Ectodermal cell (in vitro differentiated cells): ENCODE measurements around the gene COQ8A.

Source experiments
- H3K27ac ChIP-seq: 2 replicates; pipeline ENCODE4 v1.7.0; 2013; ENCODE audit warnings: mild to moderate bottlenecking, low read depth, low read length; ENCODE audit not compliant: insufficient read depth, poor library complexity, severe bottlenecking
- H3K27me3 ChIP-seq: 2 replicates; pipeline ENCODE4 v1.7.0; 2013; ENCODE audit warnings: mild to moderate bottlenecking, low read length; ENCODE audit not compliant: insufficient read depth, control insufficient read depth, poor library complexity, severe bottlenecking
- H3K36me3 ChIP-seq: one replicate; pipeline ENCODE4 v1.7.0; 2013; ENCODE audit warnings: low read length; ENCODE audit not compliant: control insufficient read depth, insufficient read depth
- H3K4me1 ChIP-seq: one replicate; pipeline ENCODE4 v1.7.0; 2013; ENCODE audit warnings: low read length; ENCODE audit not compliant: control insufficient read depth, insufficient read depth
- H3K4me3 ChIP-seq: 2 replicates; pipeline ENCODE4 v1.7.0; 2013; ENCODE audit warnings: low read depth, low read length, control low read depth; ENCODE audit not compliant: insufficient read depth
- H3K9me3 ChIP-seq: 2 replicates; pipeline ENCODE4 v1.7.0; 2013; ENCODE audit warnings: mild to moderate bottlenecking, low read length, moderate library complexity; ENCODE audit not compliant: control insufficient read depth
- WGBS, 2 experiments: methylation state at CpG; one replicate each; pipeline ENCODE4 v1.1.7; 2013; ENCODE audit warnings: missing lambda C conversion rate in 2 of 2; 5-methylcytosine and 5-hydroxymethylcytosine counted together

COQ8A gene

GRCh38 chr1:226943156-226943555, 3.1 kb downstream of the COQ8A start:
- no peaks in the 10 kb centered on the region for H3K36me3 ChIP-seq
- H3K4me3 ChIP-seq, result no peak overlapping the region
- H3K9me3 ChIP-seq, result no peaks in the 10 kb centered on the region
- peaks cover 12% of the 10 kb centered on the region for H3K4me1 ChIP-seq
- whole genome bisulfite sequencing, 2 experiments, result 90 to 93% methylated on average over 5 of the region's 5 CpGs
- H3K27ac ChIP-seq, result no peak overlapping the region
- no peaks in the 10 kb centered on the region for H3K27me3 ChIP-seq

DNA sequence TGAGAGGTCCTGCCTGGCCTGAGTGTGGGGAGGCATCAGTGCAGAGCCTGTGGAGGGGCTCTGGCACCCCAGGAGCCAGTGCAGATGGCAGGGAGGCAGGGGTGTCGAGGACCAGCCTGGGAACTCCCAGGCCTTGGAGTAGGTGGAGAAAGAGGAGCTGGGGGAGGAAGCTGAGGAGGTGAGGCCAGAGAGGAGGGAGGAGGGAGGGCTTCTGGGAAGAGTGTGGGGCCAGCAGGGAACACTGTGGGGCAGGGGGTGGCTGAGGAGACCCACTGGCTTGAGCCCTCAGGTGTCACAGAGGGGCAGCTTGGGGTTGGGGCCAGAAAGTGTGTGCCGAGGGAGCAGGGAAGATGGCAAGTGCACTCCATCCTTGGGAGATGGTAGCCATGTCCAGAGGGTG, 3.8 kb downstream of the COQ8A start:
- no peak overlapping the region for H3K27ac ChIP-seq
- H3K4me3 ChIP-seq, result no peak overlapping the region
- H3K4me1 ChIP-seq, result peaks cover 10% of the 10 kb centered on the region
- WGBS, 2 experiments, result 86 to 89% methylated on average over 2 of the region's 2 CpGs
- H3K27me3 ChIP-seq, result no peaks in the 10 kb centered on the region
- H3K9me3 ChIP-seq, result no peaks in the 10 kb centered on the region
- no peaks in the 10 kb centered on the region for H3K36me3 ChIP-seq

- no peaks in the 10 kb centered on the region for H3K27me3 ChIP-seq
- H3K4me3 ChIP-seq, result no peak overlapping the region
- H3K27ac ChIP-seq, result no peak overlapping the region
- no peaks in the 10 kb centered on the region for H3K36me3 ChIP-seq
- H3K9me3 ChIP-seq, result no peaks in the 10 kb centered on the region
- H3K4me1 ChIP-seq, result peaks cover 10% of the 10 kb centered on the region
- 65 to 67% methylated on average over 19 of the region's 19 CpGs for WGBS, 2 experiments
These were observed 5.2 kb downstream of the COQ8A start for GRCh38 chr1:226945106-226945857.

DNA sequence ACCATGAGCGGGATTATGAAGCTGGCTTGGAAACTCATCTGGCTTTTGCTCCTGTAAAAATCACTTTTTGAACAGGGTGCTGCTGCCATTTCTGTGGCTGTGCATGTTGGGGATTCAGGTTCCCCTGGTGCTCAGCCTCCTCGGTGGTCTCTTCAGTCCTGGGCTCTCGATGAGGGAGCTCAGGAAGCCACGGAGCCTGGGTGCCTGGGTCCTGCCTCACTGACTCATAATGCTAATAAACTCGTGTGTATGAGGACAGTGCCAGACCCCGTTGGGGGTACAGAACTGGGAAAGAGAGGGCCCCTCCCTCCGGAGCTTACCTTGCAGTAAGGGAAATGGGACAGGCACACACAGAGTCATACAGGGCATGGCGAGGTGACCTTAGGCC, 5.8 kb downstream of the COQ8A start:
- Histone ChIP-seq H3K27ac (no peak overlapping the region), H3K4me1 (peaks cover 10% of the 10 kb centered on the region), H3K27me3 (no peaks in the 10 kb centered on the region), H3K4me3 (no peak overlapping the region), H3K36me3 (no peaks in the 10 kb centered on the region), H3K9me3 (no peaks in the 10 kb centered on the region)
- WGBS, 2 experiments, result 85 to 86% methylated on average over 8 of the region's 8 CpGs

GRCh38 chr1:226946285-226946684, 6.2 kb downstream of the COQ8A start:
- Histone ChIP-seq H3K9me3 (no peaks in the 10 kb centered on the region), H3K27ac (no peak overlapping the region), H3K27me3 (no peaks in the 10 kb centered on the region), H3K4me3 (no peak overlapping the region), H3K4me1 (peaks cover 10% of the 10 kb centered on the region), H3K36me3 (no peaks in the 10 kb centered on the region)
- 92 to 95% methylated on average over 9 of the region's 9 CpGs for WGBS, 2 experiments

DNA sequence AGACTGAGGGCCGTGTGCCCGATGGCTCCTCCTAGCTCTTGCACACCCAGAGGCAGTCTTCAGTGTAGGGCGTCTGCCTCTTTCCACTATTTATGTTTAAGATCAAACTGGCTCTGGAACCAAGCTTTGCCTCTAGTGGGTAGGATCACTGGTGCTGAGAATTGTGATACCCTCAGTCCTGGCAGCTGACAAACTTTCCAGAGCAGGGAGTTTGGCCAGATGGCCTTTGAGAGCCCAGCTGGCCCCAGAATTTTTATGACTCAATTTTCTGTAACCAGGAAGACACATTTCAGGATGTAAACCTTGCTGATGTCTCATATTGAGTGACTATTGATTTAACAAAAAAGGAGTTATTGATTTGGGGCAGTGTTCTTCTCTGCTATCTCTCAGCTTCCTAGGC, 6.7 kb downstream of the COQ8A start:
- 90 to 93% methylated on average over 3 of the region's 3 CpGs for WGBS, 2 experiments
- Histone ChIP-seq H3K4me1 (peaks cover 10% of the 10 kb centered on the region), H3K27ac (no peak overlapping the region)

DNA sequence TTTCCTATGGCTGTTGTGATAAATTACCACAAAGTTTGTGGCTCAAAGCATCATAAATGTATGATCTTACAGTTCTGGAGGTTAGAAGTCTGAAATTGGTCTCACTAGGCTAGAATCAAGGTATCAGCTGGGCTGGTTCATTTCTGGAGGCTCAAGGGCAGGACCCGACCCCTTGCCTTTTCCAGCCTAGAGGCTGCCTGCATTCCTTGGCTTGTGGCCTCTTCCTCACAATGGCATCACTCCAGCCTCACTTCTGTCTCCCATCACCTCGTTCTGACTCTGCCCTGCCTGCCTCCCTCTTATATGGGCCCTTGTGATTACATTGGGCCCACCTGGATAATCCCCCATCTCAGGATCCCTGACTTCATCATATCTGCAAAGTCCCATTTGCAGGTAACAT, 8.0 kb downstream of the COQ8A start:
- WGBS, 2 experiments, result 95% methylated on average over 2 of the region's 2 CpGs
- Histone ChIP-seq H3K9me3 (no peaks in the 10 kb centered on the region), H3K27ac (no peak overlapping the region), H3K4me1 (peaks cover 10% of the 10 kb centered on the region), H3K4me3 (no peak overlapping the region), H3K27me3 (no peaks in the 10 kb centered on the region), H3K36me3 (no peaks in the 10 kb centered on the region)

More for the DNA sequence above, 6.7 kb downstream of the COQ8A start:
- H3K9me3 ChIP-seq, result no peaks in the 10 kb centered on the region
- H3K36me3 ChIP-seq, result no peaks in the 10 kb centered on the region
- H3K4me3 ChIP-seq, result no peak overlapping the region
- no peaks in the 10 kb centered on the region for H3K27me3 ChIP-seq

DNA sequence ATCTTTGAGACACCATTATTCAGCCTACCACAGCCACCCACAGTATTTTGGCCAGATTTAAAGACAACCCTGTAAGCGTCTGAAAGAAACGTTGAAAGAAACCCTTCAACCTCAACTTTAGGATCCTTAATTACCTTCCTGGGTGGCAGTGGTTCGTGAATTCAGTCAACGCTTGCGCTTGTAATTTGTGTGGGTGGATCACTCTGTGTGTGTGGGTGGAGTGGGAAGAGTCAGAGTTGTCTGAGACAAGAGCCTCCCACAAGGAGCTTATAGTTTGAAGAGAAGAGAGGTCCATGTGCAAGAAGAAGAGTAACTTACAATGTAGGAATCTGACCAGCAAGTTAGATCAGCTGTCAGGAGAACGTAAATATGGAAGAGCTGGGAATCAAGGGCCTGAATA, 8.4 kb downstream of the COQ8A start:
- Histone ChIP-seq H3K4me3 (no peak overlapping the region), H3K9me3 (no peaks in the 10 kb centered on the region), H3K4me1 (peaks cover 10% of the 10 kb centered on the region), H3K27me3 (no peaks in the 10 kb centered on the region), H3K27ac (no peak overlapping the region), H3K36me3 (no peaks in the 10 kb centered on the region)
- 91 to 98% methylated on average over 6 of the region's 6 CpGs for WGBS, 2 experiments

GRCh38 chr1:226948996-226949395, 8.9 kb downstream of the COQ8A start:
- Histone ChIP-seq H3K4me3 (no peak overlapping the region), H3K9me3 (no peaks in the 10 kb centered on the region), H3K36me3 (no peaks in the 10 kb centered on the region), H3K27ac (no peak overlapping the region), H3K27me3 (no peaks in the 10 kb centered on the region), H3K4me1 (peaks cover 10% of the 10 kb centered on the region)
- 94 to 97% methylated on average over 15 of the region's 15 CpGs for WGBS, 2 experiments

GRCh38 chr1:226949401-226949800, 9.3 kb downstream of the COQ8A start:
- Histone ChIP-seq H3K36me3 (no peaks in the 10 kb centered on the region), H3K9me3 (no peaks in the 10 kb centered on the region), H3K27me3 (no peaks in the 10 kb centered on the region), H3K4me3 (no peak overlapping the region), H3K4me1 (peaks cover 10% of the 10 kb centered on the region), H3K27ac (no peak overlapping the region)
- whole genome bisulfite sequencing, 2 experiments, result 95 to 97% methylated on average over 3 of the region's 3 CpGs
